ENCODE measurements around the gene MCF2L.

DNA sequence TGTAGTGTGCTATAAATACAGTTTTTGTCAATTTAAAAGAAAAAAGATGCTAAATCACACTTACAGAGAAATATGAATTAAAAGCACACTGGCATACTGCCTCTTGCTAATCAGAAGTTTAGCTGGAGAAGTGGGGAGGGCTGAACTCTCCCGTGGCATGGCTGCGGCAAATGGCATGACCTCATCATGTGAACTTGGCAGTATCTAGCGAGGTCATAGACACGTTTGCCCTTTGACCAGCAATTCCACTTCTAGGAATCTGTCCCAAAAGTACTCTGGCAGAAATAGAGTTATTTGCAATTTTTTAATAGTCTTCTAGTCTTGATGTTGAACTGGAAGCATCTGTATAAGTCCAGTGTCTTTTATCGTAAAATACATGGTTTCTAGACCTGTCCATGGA lies 42.0 kb upstream of the MCF2L start:
- TF ChIP-seq, protein P1, sequence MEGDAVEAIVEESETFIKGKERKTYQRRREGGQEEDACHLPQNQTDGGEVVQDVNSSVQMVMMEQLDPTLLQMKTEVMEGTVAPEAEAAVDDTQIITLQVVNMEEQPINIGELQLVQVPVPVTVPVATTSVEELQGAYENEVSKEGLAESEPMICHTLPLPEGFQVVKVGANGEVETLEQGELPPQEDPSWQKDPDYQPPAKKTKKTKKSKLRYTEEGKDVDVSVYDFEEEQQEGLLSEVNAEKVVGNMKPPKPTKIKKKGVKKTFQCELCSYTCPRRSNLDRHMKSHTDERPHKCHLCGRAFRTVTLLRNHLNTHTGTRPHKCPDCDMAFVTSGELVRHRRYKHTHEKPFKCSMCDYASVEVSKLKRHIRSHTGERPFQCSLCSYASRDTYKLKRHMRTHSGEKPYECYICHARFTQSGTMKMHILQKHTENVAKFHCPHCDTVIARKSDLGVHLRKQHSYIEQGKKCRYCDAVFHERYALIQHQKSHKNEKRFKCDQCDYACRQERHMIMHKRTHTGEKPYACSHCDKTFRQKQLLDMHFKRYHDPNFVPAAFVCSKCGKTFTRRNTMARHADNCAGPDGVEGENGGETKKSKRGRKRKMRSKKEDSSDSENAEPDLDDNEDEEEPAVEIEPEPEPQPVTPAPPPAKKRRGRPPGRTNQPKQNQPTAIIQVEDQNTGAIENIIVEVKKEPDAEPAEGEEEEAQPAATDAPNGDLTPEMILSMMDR (IDR thresholded peaks at IDR 0.05): no peak
- no peak for TF ChIP-seq POLR2A (IDR thresholded peaks at IDR 0.05)
